IPS-18c (cell line): ENCODE data around the gene DNAL1.

Source experiments
- H3K4me3 ChIP-seq: 2 replicates; pipeline ENCODE4 v1.7.0; 2013; ENCODE audit warnings: low read depth, mild to moderate bottlenecking, low read length, moderate library complexity; ENCODE audit not compliant: insufficient read depth
- H3K9me3 ChIP-seq: one replicate; pipeline ENCODE4 v1.6.1; 2013; ENCODE audit warnings: mild to moderate bottlenecking, low read length, moderate library complexity; ENCODE audit not compliant: control insufficient read depth, insufficient read depth

The DNAL1 gene

GRCh38 chr14:73744874-73745529 lies 100.2 kb downstream of the DNAL1 start:
- H3K9me3 ChIP-seq: no peaks in the 10 kb centered on the region
- no peak overlapping the region for H3K4me3 ChIP-seq

GRCh38 chr14:73745571-73746519 lies 101.1 kb downstream of the DNAL1 start:
- Histone ChIP-seq H3K4me3 (no peak overlapping the region; the same call in 1 of the 2 replicates), H3K9me3 (no peaks in the 10 kb centered on the region)

- Histone ChIP-seq H3K9me3 (no peaks in the 10 kb centered on the region), H3K4me3 (no peak overlapping the region)
Measured at GRCh38 chr14:73746520-73747378, 102.0 kb downstream of the DNAL1 start.

- H3K9me3 ChIP-seq: no peaks in the 10 kb centered on the region
- H3K4me3 ChIP-seq: no peak overlapping the region
Measured at GRCh38 chr14:73747379-73748211, 102.8 kb downstream of the DNAL1 start.

- Histone ChIP-seq H3K4me3 (no peak overlapping the region), H3K9me3 (no peaks in the 10 kb centered on the region)
Measured at GRCh38 chr14:73748858-73749357, 104.1 kb downstream of the DNAL1 start.

GRCh38 chr14:73749706-73750530 lies 105.1 kb downstream of the DNAL1 start:
- no peak overlapping the region for H3K4me3 ChIP-seq
- no peaks in the 10 kb centered on the region for H3K9me3 ChIP-seq

- no peak overlapping the region for H3K4me3 ChIP-seq
- no peaks in the 10 kb centered on the region for H3K9me3 ChIP-seq
Measured at GRCh38 chr14:73750531-73750901, 105.7 kb downstream of the DNAL1 start.

GRCh38 chr14:73751157-73751691 lies 106.4 kb downstream of the DNAL1 start:
- Histone ChIP-seq H3K4me3 (no peak overlapping the region), H3K9me3 (no peaks in the 10 kb centered on the region)

GRCh38 chr14:73752297-73752992 lies 107.7 kb downstream of the DNAL1 start:
- Histone ChIP-seq H3K4me3 (no peak overlapping the region), H3K9me3 (no peaks in the 10 kb centered on the region)
